Umbilical cord (tissue), 2 donors: ENCODE measurements around the gene ATP10A. TPM values are rescaled to one million over a fixed set of nuclear protein-coding genes. Genes with fewer than 3 reads are reported as not detected.

Experiments used
- DNase-seq: peaks from one replicate; pipeline ENCODE4 v3.0.0-alpha.2; 2015; ENCODE audit warnings: low spot score
- total RNA-seq: library from RNA; depleted of rRNA; stranded (reverse); fragments of >200 nt; gene quantifications from one replicate; pipeline ENCODE4 v1.2.3, GENCODE V29; 2014; ENCODE audit warnings: low replicate concordance; ENCODE audit not compliant: insufficient read depth

ATP10A gene
- total RNA-seq, 1 donor from 2014 or later = 18.3 TPM

DNA sequence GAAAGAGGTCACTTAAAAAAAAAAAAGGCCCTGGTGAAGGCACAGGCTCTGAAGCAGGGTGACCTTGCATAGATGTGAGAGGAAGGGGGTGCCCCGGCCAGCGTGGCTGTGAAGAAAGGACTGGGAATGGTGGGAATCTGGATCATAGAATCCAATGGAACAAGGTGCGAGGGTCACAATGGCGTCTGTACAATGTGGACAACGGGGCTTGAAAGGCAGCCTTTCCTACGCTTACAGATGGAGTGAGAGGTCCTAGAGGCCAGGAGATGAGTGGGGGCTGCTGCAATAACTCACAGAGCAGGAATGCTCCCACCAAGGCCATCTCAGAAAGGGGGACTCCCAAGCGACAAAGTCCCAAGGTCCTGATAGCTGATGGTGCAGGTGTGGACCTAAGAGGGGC lies 162.2 kb downstream of the ATP10A start:
- no peak for DNase-seq

DNA sequence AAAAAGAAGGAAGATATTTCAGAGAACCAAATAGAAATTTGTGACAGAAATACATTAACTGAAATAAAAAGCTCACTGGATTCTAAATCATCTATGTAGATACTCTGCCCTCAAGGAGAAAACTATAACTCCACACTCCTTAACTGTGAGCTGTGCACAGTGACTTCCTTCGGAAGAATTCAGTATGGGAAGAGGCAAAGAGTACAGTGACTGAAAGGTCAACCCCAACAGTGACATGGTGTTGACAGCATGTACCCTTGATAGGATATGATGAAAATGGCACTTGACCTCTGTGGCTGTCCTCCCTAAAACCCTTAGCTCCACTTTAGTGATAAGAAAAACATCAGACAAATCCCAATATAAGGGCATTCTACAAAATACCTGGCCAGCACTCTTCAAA lies 165.5 kb downstream of the ATP10A start:
- no peak for DNase-seq

DNA sequence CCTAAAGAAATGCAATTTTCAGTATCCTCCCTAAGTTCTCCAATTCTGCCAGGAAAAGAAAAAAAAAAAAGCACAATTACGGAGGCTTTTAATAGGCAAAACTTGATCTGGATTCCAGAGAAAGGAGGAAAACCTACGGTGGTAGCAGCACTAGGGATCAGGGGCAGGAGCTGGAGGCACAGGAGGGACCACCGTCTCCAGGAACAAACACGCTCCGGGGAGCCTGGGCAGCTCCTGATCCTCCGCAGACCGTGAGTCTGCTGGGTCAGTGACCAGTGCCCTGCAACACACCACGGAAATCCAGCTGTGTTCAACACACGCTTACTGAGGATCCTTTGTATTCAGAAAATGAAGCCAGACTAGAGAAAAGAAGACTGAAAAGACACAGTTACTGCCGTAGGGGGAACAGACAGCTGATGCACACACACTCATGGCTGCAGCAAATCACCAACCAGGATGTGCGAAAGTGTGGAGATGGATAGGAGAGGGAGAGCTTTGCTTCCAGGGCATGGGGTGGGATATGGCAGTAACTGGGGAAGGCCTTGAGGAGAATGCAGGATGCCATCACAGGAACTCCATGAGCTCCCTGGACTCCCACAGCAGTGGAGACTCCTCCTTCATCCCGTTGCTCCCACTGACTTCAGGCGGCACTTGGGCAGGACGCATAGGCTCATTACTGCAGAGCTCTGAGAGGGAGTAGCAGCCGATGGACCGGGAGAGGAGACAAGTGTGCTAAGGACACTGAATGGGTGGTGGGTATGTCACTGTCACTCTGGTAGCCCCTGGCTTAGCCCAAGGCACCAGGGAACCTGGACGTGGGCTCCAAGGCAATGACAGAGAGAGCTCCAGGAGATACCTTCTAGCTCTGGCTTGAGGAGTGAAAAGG lies 167.0 kb downstream of the ATP10A start:
- DNase-seq = no peak

DNA sequence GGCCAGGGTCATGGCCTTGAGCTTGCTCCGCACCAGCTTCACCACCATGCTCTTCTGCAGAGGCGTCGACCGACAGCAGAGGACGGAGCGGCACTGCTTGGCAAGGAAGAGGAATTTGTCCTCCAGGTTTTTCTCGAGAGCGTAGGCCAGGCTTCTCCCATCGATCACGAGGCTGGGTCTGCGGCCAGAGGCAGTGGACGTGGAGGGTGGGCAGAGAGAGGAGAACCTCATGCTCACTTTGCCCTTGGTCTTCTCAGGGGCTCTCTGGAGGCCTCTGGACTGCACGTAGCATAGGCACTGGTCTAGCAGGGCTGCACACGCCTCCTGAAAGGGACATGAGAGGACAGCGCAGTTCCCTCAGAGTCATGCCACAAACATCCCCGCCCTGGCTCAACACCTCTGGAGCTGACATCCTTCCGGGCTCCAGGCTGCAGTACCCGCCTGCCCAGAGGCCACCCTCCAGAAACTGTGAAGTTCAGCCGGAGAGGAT lies 168.3 kb downstream of the ATP10A start:
- no peak for DNase-seq

DNA sequence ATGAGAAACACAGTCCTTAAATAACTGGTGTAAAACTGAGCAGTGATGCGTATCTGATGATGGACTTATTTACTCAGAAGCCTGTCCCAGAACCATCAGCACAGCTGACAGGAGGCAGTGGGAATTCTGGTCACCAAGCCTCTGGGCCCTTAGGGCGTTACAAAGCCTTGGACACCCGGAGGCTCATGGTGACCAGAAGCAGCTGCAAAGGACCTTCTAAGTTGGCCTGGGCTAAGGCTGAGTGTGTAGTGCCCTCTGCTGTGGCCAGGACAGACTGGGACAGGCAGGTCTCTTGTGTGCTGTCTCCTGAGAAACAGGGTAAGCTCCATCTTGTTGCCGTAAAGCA lies 168.9 kb downstream of the ATP10A start:
- DNase-seq = no peak

DNA sequence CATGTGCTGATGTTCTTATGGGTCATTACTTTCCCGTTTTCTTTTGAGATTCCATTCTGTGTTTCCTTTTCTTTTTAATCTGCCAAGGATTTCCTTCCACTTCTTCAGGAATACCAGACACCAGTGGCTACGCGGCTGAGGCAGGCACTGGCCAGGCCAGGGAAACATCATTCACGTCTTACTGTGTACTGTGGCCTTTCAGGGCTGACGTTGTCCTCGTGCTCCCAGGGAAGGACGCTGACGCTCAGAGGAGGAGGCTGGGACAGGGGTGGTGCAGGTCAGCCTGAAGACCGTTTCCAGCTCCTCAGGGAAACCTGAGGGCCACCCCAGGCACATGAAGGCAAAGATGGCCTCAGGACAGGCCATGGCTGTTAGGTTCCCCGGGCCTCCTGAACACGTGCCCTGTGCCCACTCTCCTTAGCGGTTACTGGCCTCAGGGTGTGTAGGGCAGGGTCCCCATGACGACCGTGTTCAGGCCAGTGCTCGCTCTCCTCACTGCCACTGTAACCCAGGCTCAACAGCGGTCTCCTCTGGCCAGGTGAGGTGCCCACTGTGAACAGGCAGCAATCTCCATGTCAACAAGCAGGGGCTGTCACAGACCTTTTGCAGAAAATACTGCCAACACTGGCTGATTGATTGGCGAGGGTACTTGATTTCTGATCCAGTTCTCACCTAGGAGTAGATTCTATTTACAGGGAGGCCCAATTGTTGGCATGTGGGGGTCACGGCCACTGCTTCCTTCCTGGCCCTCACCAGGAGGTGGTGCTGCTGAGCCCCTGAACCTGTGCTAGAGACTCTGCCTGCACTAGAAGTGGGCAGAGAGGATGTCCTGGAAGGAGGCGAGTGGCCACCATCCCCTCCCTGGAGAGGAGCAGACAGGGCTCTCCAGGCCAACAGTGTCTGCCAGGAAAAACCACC lies 169.5 kb downstream of the ATP10A start:
- DNase-seq = no peak

DNA sequence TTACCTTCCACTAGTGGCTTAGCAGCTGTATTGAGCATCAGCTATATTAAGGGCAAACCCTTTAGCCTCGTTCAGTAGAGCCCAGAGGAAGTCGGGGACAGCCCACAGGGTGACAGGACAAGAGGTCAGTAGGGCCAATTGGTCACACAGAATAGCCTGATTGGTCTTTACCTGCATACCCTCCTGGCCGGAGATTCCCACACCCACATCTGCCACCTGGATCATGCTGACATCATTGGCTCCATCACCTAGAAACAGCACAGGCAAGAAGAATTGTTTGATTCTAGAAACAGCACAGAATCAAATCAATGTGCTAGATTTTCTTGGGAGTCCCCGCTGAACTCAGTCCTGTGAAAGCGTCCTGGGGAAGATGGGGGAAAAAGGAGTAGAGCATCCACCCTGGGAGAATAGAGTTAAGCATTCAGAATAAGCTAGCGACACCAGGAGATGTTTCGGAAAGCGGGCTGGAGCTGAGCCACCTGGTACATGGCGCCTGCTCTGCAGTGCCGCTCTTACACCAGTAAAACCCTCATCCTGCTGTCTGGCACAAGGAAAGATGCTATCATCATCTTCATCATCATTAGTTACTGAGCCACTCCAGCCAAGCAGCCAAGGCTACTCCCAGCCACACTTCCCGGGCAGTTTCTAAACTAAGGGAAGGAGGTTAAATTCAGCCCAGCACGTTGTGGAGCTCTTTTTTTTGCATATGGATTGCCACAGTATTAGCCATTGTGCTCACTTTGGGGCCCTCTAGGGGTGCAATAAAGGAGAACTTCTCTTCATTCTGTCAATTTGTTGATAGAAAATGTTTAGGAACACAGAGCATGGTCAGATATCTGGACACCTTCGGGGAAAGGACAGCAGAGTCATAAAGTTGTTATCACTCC lies 171.3 kb downstream of the ATP10A start:
- no peak for DNase-seq

DNA sequence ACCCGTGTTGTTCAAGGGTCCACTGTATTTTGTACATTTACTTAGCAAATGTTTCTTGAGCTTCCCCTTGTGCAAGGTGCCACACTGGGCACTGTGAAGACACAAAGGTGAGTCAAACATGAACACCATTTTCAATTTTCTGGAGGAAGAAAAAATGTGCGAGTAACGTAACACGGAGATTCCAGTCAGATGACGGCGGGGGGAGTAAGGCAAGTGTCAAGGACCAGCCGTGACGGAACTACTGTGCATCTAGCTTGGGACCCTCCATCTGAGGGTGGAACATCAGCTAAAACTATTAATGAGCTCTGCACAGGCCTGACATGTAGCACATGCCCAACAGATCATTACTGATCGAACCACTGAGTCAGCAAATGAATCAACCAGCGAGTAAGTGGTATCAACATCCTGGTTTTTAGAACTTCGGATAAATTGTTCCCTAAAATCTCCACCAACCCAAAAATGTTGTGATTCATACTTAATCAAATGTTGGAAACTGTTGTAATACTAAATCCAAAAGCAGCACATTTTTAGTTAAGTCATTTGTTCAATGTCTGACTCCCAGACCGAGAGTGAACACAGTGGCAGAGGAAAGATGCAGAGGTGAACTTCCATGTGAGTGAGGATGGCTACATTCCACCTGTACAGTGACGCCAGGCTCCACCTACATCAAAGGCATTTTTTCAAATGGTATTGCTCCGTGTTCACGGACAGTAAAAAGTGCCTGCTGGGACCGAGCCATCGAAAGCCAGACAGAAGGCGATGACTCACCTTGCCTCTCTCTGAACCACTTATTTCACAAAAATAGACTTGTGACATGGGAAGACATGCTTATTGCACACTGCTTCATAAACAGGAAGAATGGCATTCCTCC lies 172.2 kb downstream of the ATP10A start:
- peak; percentile 23 for DNase-seq

DNA sequence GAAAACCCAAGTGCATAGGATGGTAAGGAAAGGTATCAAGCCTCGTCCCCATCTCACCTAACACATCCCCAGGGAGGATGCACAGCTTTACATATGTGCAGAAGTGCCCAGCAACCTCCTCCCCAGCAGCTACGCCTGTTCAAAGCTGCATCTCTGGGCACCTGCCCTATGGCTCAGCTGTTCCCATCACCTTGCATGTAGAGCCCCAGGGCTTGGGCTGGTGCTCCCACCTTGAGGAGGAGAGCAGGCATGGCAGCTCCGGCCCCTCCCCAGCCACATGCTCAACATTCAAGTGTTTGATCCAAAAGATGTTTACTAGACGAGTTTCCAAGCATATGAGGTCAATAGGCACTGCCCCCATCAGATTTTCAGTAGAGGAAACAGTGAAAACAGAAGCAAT lies 173.5 kb downstream of the ATP10A start:
- no peak for DNase-seq

DNA sequence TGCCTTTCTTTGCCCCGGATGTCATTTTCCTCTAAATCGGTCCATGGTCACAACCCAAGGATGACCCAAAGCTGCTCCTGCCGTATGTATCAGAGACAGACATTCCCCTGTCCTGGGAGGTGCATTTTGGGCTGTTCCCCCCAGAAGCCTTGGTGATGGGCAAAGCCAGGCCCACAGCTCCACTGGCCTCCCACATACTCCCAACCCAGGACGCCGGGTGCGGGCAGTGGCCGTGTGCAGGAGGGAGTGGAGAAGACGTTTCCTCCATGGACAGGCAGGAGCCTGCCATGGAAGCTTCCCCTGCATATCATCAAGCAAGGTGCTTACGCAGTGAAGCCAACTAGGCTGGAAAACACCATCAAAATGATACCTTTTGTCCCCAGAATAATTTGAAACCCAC lies 175.0 kb downstream of the ATP10A start:
- DNase-seq = no peak

DNA sequence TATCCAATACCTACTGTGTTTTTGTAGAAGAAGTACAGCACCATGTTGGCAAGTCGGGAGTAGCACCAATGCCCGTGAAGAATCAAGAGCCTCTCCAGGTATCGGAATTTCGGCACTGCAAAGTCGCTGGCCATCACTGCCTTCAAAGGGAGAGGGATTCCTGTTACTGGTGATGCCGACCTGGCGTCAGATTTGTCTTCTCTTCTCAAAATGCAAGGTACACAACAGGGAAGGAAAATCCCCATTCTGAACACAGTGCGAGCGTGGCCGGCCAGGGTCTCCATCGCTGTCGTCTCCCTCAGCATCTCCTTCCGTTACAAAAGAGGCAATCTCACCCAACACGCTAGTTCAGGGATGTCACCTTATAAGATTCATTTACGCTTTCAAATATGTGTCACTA lies 175.4 kb downstream of the ATP10A start:
- DNase-seq = no peak

DNA sequence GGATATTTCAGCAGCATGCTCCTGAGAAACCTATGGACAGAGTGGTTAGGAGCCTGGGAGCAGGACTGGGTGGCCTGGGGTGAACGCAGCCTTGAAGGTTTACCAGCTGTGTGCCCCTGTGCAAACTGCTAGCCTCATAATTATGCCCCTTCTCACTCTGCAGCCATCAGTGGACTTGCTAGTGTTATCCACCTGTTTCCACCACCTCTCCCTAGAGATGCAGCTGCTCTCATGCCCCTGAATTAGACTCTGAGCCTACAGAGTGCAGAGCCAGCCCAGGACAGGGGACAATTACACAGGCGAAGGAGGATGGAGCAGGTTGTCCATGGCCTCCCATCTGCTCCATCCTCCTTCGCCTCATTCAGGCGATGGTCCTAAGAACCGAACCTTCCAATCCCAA lies 175.9 kb downstream of the ATP10A start:
- no peak for DNase-seq

DNA sequence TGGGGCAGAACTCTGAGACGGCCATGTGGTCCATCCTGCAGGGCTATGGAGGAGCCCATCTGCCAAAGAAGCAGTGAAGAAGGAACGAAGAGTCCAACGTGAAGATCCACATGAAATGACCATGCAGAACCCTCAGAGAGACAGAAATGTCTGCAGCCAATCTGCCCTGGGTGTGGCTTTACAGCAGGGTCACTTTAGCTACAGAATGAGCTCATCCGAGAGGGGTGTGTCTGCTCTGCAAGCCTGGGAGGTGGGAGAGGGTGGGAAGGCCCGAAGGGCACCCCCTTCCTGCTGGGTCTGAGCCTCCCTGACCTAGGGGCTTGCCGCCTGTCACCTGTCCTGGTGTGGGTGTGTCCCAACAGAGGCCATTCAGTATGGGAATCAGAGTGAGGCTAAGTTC lies 176.3 kb downstream of the ATP10A start:
- DNase-seq = no peak

DNA sequence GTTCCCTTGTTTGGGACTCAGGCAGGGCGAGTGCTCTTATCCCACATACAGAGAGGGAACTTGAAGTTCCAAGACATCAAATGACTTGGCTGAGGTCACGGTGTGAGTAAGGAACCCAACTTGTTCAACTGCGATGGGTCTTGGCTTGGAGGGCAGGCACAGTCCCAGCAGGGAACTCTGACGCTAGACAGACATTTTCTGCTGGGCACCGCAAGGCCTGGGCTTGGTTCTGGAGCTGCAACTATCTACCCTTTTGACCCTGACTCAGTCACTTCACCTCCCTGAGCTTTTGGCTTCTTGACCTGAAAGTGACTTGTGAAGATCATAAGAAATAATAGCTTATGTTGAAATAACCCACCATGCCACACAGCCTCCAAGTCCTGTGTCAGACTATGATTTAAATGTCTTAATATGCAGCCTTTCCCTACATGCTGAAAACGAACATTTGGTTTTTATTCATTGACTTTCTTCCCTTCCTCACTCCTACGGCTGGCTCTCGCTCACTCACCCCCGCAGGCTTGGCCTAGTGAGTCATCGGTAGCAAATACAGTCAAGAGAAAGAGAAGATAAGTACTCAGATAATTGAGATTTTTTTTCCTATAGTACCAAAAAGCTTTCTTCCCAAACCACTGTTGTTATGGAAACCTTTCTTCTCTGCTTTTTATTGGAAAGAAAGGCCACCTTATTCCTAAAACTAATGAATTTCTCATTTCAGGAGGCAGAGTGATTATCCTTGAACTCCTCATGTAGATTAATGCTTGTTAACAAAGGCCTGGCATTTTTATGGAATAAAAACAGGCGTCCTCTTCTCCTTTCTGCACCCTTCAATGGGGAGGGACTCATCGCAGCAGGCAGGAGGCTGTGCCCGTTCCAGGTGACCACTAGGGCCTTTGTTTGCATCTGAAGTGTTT lies 178.4 kb downstream of the ATP10A start:
- DNase-seq = peak; percentile 79

DNA sequence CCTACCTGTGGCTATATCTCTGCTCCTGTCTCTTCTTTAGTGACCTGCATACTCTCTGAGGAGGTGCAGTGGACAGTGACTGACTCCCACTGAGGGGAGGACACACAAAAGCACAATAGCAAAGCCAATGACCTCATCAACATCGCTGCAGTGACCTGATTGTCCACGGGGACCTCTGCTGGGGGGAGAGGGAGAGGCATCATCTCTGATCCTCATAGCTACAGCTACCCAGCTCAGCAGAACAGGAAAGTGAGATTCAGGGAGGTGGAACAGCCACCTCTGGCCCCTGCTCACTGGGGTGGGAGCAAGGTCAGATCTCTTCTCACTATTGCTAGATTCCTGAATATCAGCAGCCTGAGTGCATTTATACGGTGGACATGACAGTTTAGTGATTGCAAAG lies 179.2 kb downstream of the ATP10A start:
- no peak for DNase-seq

DNA sequence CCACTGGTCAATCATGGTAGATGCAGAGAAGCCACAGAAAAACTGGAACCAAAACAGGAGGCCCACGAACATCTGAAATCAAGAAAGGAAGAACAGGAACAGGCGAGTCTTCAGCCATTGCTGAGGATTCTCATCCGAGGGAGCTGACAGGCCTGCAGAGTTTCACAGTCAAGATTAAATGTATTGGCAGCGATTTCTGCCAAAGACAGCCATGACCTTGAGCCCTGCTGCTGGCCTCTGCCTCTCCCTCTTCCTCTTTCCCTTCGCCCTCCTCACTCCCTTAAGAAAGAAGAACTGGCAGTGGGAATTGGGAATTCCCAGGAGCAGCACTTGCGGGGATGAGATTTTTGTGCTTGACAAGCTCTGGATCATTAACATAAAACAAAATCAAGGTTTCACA lies 179.7 kb downstream of the ATP10A start:
- DNase-seq = no peak

DNA sequence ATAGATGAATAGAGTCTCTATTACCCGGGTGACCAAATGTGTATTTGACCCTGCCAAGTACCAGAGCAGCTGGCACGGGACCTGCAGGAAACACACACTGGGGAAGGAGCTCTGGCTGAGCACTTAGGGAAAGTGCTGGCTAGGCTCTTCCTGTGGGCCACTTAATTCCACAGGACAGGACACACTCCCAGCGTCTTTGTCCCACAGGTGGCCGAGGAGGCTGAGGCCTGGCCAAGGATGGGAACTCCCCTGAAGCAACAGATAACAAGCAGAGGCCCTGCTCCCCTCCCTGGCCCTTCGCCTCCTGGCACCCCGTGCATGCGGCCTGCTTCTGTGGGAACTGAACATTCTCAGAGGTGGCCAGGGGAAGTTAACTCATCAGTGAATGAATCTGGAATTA lies 180.8 kb downstream of the ATP10A start:
- DNase-seq = no peak

DNA sequence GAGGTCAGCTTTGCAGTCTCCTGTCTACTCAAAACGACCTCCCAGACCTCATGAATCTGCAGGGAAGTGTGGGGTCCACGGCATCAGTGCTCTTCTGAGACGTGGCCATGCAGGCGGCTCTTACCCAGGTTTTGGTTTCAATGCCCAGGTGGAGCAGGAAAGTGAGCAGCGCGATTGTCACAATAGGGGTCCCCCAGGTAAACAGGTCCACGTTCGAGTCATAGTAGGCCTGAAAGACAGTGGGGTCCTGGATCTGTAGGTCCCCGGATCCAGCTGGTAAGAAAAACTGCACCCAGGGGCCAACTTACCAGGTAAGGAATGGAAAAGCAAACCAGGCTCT lies 182.5 kb downstream of the ATP10A start:
- DNase-seq = no peak

DNA sequence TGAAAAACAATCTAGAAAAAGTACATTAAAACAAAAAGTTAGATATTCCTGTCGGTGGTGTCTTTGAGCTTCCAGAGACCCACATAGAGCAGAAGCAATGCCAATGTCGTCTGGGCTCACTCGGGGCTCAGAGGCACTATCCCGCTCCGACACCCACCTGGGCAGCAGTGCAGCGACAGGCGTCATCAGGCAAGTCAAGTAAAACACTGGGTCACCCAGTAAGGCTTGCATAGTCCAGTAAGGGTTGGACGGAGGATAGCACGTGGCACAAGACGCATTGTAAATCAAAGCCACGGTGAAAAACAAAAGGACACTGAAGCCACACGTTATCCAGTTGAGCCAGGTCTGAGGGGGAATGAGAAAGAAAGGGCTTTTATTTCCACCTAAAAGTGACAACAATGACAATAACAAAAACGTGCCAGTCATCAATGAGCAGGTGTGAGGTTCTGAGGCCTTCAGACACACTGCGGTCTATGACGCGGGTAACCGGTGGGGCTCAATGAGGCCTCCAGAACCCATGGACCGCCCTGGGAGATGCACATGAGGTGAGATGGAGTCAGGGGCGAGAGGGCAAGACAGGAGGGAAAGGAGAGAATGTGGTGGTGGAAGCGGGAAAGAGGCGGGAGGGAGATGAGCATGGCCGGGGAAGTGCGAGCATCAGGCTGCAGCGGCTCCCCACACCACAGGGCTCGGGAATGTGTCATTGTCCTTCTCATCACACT lies 183.0 kb downstream of the ATP10A start:
- DNase-seq = no peak
